Measurements from ENCODE around the gene GLT6D1. TPM values are rescaled to one million over a fixed set of nuclear protein-coding genes. Genes with fewer than 3 reads are reported as not detected.

The GLT6D1 gene
- total and polyA plus RNA-seq, 4 experiments from 2014 or later: not detected

DNA sequence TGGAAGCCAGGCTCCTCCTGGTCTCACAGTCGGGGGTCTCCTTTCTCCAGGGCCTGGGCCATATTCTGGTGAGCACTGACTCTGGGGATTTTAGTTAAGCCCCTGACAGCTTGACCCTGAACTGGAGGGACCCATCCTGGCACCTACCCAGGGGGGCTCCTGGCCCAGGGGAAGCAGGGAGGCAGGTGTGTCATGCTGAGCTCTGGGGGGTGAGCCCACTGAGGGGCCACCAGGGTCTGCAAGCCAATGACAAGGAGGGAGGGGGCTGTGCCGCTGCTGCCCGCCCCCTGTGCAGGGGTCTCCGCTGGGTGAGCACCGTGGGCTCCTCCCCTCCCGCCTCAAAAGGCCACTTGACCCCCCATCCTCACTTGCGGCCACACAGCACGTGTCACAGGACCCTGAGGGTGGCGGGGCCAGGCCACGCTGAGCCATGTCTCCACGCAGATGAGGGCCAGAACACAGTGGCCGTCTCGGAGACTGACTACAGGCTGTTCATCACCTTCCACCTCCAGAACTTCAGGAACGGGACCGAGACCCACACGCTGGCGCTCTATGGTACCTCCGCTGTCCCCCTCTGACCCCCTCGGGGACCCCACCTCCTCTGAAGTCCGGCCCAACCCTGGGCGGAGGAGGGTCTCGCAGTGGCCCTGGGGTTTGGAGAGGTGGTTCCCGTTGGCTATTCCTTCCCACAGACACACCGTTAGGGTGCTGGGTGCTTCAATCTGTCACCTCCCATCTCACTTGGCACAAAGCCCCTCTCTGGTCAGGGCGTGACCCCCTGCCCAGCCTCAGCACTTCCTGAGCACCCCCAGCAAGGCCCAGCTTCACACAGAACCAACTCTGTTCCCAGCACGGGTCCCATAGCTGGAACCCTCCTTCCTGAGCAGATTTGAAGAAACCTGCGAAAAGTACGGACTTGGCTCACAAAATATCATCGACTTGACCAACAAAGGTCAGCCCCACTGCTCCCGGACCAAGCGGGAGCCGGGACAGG, 25.8 kb upstream of the GLT6D1 start:
- POLR2A ChIA-PET (ENCODE audit: partially characterized antibody): no interaction called here
- intact Hi-C loops (cut with micrococcal nuclease): no loop called here
- no peak for DNase-seq
- Histone ChIP-seq H3K4me1 (ENCODE audit: insufficient read depth, low read length) (no peaks in the 10 kb centered on the region), H3K9me3 (ENCODE audit: control insufficient read depth in 1 of 2, low read length in 2 of 2) (no peaks in the 10 kb centered on the region), H3K27ac (ENCODE audit: low read depth, low read length) (no peak overlapping the region), H3K4me3 (ENCODE audit: low read length in 2 of 2) (no peak overlapping the region), H3K36me3 (ENCODE audit: insufficient read depth, low read length) (no peaks in the 10 kb centered on the region), H3K27me3 (ENCODE audit: insufficient read depth, low read length) (no peaks in the 10 kb centered on the region)
- Mint-ChIP-seq H3K4me3 (no peak overlapping the region), H3K27me3 (no peaks in the 10 kb centered on the region), H3K36me3 (no peaks in the 10 kb centered on the region), H3K9me3 (peaks cover 0 to 3% (median 0%) of the 10 kb centered on the region in 8 donors), H3K27ac (no peak overlapping the region), H3K4me1 (peaks cover 0 to 1% (median 0%) of the 10 kb centered on the region in 4 donors)
- CTCF ChIA-PET (ENCODE audit: partially characterized antibody): no interaction called here

DNA sequence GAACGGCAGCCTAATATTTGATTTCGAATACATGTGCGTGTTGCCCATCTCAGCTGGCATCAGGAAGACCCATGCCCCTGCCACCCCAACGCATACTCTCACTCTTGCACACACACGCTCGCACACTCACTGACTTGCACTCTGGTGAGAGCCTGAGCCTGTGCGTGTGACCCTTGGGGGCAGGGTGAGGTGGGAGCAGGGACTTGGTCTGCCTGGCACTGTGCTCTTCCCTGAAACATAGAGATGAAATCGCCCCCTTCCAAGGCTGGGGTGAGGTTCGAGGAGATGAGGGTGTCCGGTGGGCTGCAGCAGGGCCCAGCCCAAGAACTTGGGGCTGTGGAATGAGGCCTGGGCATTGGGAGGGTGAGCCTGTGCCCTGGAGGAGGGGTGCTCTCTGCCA, 24.9 kb upstream of the GLT6D1 start:
- Mint-ChIP-seq H3K27ac (no peak overlapping the region), H3K27me3 (no peaks in the 10 kb centered on the region), H3K36me3 (no peaks in the 10 kb centered on the region), H3K4me3 (no peak overlapping the region), H3K9me3 (peaks cover 0 to 2% (median 0%) of the 10 kb centered on the region in 8 donors), H3K4me1 (peaks cover 0 to 1% (median 0%) of the 10 kb centered on the region in 4 donors)
- Histone ChIP-seq H3K27ac (ENCODE audit: low read depth, low read length) (no peak overlapping the region), H3K4me1 (ENCODE audit: insufficient read depth, low read length) (no peaks in the 10 kb centered on the region), H3K27me3 (ENCODE audit: insufficient read depth, low read length) (no peaks in the 10 kb centered on the region), H3K36me3 (ENCODE audit: insufficient read depth, low read length) (no peaks in the 10 kb centered on the region), H3K4me3 (ENCODE audit: low read length in 2 of 2) (no peak overlapping the region), H3K9me3 (ENCODE audit: control insufficient read depth in 1 of 2, low read length in 2 of 2) (no peaks in the 10 kb centered on the region)
- DNase-seq: no peak
- CTCF ChIA-PET (ENCODE audit: partially characterized antibody): no interaction called here
- POLR2A ChIA-PET (ENCODE audit: partially characterized antibody): no interaction called here
- intact Hi-C loops (cut with micrococcal nuclease): no loop called here

DNA sequence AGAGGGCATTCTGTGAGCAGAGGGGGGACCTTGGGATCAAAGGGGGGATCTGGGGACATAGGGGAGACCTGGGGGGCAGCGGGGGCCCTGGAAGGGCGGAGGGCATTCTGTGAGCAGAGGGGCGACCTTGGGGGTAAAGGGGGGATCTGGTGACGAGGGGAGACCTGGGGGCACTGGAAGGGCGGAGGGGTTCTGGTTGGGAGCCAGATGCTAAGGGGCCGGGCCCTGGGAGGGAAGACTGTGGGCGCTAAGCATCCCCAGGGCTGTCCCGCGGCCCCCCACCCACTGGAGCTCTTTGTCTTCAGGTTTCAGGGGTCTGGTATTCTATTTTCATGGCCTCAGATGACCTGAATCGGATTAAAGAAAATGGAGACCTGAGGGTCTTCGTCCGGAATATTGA, 24.5 kb upstream of the GLT6D1 start:
- no peaks in the 10 kb centered on the region for H3K9me3 ChIP-seq (ENCODE audit: control insufficient read depth in 1 of 2, low read length in 2 of 2)
- H3K27ac ChIP-seq (ENCODE audit: low read depth, low read length): no peak overlapping the region
- no peaks in the 10 kb centered on the region for H3K36me3 ChIP-seq (ENCODE audit: insufficient read depth, low read length)
- H3K4me1 ChIP-seq (ENCODE audit: insufficient read depth, low read length): no peaks in the 10 kb centered on the region
- CTCF ChIA-PET (ENCODE audit: partially characterized antibody): no interaction called here
- DNase-seq: no peak
- POLR2A ChIA-PET (ENCODE audit: partially characterized antibody): no interaction called here
- H3K36me3 Mint-ChIP-seq: no peaks in the 10 kb centered on the region
- intact Hi-C loops (cut with micrococcal nuclease): no loop called here
- H3K9me3 Mint-ChIP-seq: peaks cover 0 to 2% (median 0%) of the 10 kb centered on the region in 8 donors
- H3K4me1 Mint-ChIP-seq: no peaks in the 10 kb centered on the region
- no peaks in the 10 kb centered on the region for H3K27me3 Mint-ChIP-seq
- no peak overlapping the region for H3K4me3 Mint-ChIP-seq
- no peak overlapping the region for H3K27ac Mint-ChIP-seq
- H3K4me3 ChIP-seq (ENCODE audit: low read length in 2 of 2): no peak overlapping the region
- no peaks in the 10 kb centered on the region for H3K27me3 ChIP-seq (ENCODE audit: insufficient read depth, low read length)

DNA sequence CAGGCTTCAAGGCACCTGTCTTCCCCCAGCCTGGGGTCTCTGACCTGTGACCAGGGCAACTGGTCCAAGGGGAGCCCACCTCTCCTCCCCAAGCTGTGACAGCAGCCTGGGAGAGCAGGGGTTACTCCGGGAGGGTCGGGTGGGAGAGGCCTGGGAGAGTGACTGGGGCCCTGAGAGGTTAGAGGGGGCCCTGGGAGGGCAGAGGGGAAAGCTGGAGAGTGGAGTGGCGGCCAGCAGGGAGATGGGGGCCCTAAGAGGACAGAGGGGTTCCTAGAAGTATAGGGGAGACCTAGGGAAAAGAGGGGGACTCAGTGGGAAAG, 24.1 kb upstream of the GLT6D1 start:
- Histone ChIP-seq H3K4me1 (ENCODE audit: insufficient read depth, low read length) (no peaks in the 10 kb centered on the region), H3K9me3 (ENCODE audit: control insufficient read depth in 1 of 2, low read length in 2 of 2) (no peaks in the 10 kb centered on the region), H3K4me3 (ENCODE audit: low read length in 2 of 2) (no peak overlapping the region), H3K36me3 (ENCODE audit: insufficient read depth, low read length) (no peaks in the 10 kb centered on the region), H3K27ac (ENCODE audit: low read depth, low read length) (no peak overlapping the region), H3K27me3 (ENCODE audit: insufficient read depth, low read length) (no peaks in the 10 kb centered on the region)
- H3K36me3 Mint-ChIP-seq: no peaks in the 10 kb centered on the region
- no peak overlapping the region for H3K27ac Mint-ChIP-seq
- no peak overlapping the region for H3K4me3 Mint-ChIP-seq
- DNase-seq: no peak
- CTCF ChIA-PET (ENCODE audit: partially characterized antibody): no interaction called here
- intact Hi-C loops (cut with micrococcal nuclease): no loop called here
- H3K27me3 Mint-ChIP-seq: no peaks in the 10 kb centered on the region
- POLR2A ChIA-PET (ENCODE audit: partially characterized antibody): no interaction called here
- H3K4me1 Mint-ChIP-seq: no peaks in the 10 kb centered on the region
- H3K9me3 Mint-ChIP-seq: no peaks in the 10 kb centered on the region

DNA sequence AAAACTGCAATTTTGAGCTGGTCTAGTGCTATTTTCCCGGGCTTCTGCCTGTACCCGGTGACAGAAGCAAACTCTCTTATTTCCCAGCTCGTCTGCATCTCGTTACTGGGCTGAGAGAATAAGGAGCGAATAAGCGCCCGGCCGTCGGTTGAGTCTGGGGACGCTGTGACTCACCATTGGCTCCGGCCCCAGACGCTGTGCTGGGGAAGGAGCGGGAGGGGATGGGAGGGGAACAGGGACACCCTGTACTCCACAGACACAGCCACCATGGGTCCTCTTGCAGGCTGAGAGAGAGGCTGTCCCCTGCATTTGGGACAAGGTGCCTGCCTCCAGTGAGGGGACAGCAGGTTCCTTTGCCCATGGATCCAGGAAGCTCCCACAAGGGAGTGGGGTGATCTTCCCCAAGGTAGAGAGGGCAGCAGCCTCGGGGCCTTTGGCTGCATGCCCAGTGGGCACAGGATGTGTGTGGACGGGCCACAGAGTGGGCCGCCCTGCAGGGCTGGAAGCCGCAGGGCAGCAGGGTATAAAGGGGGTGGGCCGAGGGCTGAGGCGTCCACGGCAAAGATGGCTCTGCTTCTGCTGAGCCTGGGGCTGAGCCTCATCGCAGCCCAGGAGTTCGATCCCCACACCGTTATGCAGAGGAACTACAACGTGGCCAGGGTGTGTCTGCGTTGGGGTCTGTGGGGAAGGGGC, 23.6 kb upstream of the GLT6D1 start, which contains the start of gene LCN9:
LCN9 (plus strand) TSS at position 552 of the 693 bp plus-strand sequence; CDS start at position 565, 13 bp downstream.
- no peaks in the 10 kb centered on the region for H3K4me1 Mint-ChIP-seq
- no peaks in the 10 kb centered on the region for H3K36me3 Mint-ChIP-seq
- no peaks in the 10 kb centered on the region for H3K36me3 ChIP-seq (ENCODE audit: insufficient read depth, low read length)
- no peak within 1 kb of the TSS for H3K27ac Mint-ChIP-seq
- POLR2A ChIA-PET (ENCODE audit: partially characterized antibody): no interaction called here
- H3K4me3 Mint-ChIP-seq: no peak within 1 kb of the TSS
- intact Hi-C loops (cut with micrococcal nuclease): no loop called here
- no peaks in the 10 kb centered on the region for H3K4me1 ChIP-seq (ENCODE audit: insufficient read depth, low read length)
- H3K27me3 ChIP-seq (ENCODE audit: insufficient read depth, low read length): no peaks in the 10 kb centered on the region
- no peaks in the 10 kb centered on the region for H3K9me3 ChIP-seq (ENCODE audit: control insufficient read depth in 1 of 2, low read length in 2 of 2)
- CTCF ChIA-PET (ENCODE audit: partially characterized antibody): no interaction called here
- H3K9me3 Mint-ChIP-seq: no peaks in the 10 kb centered on the region
- no peak within 1 kb of the TSS for H3K4me3 ChIP-seq (ENCODE audit: low read length in 2 of 2)
- no peak within 1 kb of the TSS for H3K27ac ChIP-seq (ENCODE audit: low read depth, low read length)
- no peak for DNase-seq
- no peaks in the 10 kb centered on the region for H3K27me3 Mint-ChIP-seq

DNA sequence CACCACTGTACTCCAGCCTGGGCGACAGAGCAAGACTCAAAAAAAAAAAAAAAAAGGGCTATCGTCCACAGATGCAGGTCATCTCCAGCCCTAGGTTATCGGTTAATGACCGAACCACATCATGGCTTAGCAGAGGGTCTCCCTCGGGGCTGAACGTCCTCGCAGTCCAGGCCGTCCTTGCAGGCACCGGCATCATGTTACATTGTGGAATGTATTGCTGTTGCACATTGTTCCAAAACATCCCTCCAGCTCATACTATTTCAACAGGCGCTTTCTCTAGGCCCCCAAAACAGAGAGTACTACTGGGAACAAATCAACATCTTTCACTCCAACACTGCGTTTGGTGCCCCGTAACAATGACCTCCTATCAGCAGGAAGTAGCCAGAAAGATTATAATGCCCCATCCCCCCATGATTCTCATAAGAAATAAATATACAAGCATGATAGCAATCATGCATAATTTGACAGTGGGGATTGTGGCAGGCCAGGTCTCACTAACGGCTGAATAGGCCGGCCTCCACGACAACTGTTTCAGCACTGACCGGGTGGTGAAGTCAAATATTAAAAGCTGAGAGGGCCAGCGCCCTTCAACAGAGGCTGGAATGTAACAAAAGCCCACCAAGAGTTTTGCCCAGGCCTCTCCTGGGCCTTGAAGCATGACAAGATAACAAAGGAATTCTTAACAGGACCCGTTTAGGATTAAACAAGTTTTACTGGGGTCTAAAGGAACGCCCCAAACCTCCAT, 22.6 kb upstream of the GLT6D1 start:
- POLR2A ChIA-PET (ENCODE audit: partially characterized antibody): no interaction called here

DNA sequence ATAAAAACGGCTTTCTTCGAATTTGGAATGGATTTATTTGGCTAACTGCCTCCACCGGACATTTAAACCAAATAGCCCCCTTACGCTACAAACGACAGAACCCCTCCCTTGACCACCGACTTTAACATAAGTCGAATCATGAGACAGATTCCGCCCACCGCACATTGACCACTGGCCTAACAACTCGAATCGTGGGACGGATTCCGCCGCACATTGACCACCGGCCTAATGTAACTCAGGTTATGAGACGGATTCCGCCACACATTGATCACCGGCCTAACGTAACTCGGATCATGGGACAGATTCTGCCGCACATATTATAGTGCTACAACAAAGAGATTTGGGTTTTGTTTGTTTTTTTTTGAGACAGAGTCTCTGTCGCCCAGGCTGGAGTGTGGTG, 21.1 kb upstream of the GLT6D1 start:
- ChIA-PET POLR2A (ENCODE audit: partially characterized antibody) (no interaction called here), CTCF (ENCODE audit: partially characterized antibody) (no interaction called here)
- H3K4me3 Mint-ChIP-seq: no peak overlapping the region
- H3K27ac Mint-ChIP-seq: no peak overlapping the region
- Histone ChIP-seq H3K36me3 (ENCODE audit: insufficient read depth, low read length) (no peaks in the 10 kb centered on the region), H3K9me3 (ENCODE audit: control insufficient read depth in 1 of 2, low read length in 2 of 2) (no peaks in the 10 kb centered on the region), H3K4me1 (ENCODE audit: insufficient read depth, low read length) (no peaks in the 10 kb centered on the region), H3K27me3 (ENCODE audit: insufficient read depth, low read length) (no peaks in the 10 kb centered on the region), H3K27ac (ENCODE audit: low read depth, low read length) (no peak overlapping the region), H3K4me3 (ENCODE audit: low read length in 2 of 2) (no peak overlapping the region)
- DNase-seq: no peak
- no peaks in the 10 kb centered on the region for H3K9me3 Mint-ChIP-seq
- H3K27me3 Mint-ChIP-seq: peaks cover 4 to 6% of the 10 kb centered on the region in 2 donors
- intact Hi-C loops (cut with micrococcal nuclease): no loop called here
- no peaks in the 10 kb centered on the region for H3K4me1 Mint-ChIP-seq
- no peaks in the 10 kb centered on the region for H3K36me3 Mint-ChIP-seq

More for the DNA sequence above, 22.6 kb upstream of the GLT6D1 start:
- H3K36me3 ChIP-seq (ENCODE audit: insufficient read depth, low read length): no peaks in the 10 kb centered on the region
- H3K4me1 Mint-ChIP-seq: no peaks in the 10 kb centered on the region
- no peaks in the 10 kb centered on the region for H3K9me3 Mint-ChIP-seq
- H3K4me3 Mint-ChIP-seq: no peak overlapping the region
- H3K27me3 Mint-ChIP-seq: peaks cover 2% of the 10 kb centered on the region in 2 donors
- no peak overlapping the region for H3K27ac ChIP-seq (ENCODE audit: low read depth, low read length)
- H3K27ac Mint-ChIP-seq: peak overlapping the region in 1 of 7 donors; percentile 30
- no peak for DNase-seq
- H3K4me3 ChIP-seq (ENCODE audit: low read length in 2 of 2): no peak overlapping the region
- H3K9me3 ChIP-seq (ENCODE audit: control insufficient read depth in 1 of 2, low read length in 2 of 2): no peaks in the 10 kb centered on the region
- CTCF ChIA-PET (ENCODE audit: partially characterized antibody): no interaction called here
- intact Hi-C loops (cut with micrococcal nuclease): no loop called here
- H3K36me3 Mint-ChIP-seq: no peaks in the 10 kb centered on the region
- H3K27me3 ChIP-seq (ENCODE audit: insufficient read depth, low read length): no peaks in the 10 kb centered on the region
- H3K4me1 ChIP-seq (ENCODE audit: insufficient read depth, low read length): no peaks in the 10 kb centered on the region

All from CD4-positive, alpha-beta memory T cell (primary cell).